ENCODE results near the gene ARHGAP32.

ARHGAP32 gene

GRCh38 chr11:128940603-128941002 is 251.5 kb downstream of the ARHGAP32 start:
- DNase-seq (ENCODE audit: low spot score): no peak
- TF ChIP-seq, protein P1, sequence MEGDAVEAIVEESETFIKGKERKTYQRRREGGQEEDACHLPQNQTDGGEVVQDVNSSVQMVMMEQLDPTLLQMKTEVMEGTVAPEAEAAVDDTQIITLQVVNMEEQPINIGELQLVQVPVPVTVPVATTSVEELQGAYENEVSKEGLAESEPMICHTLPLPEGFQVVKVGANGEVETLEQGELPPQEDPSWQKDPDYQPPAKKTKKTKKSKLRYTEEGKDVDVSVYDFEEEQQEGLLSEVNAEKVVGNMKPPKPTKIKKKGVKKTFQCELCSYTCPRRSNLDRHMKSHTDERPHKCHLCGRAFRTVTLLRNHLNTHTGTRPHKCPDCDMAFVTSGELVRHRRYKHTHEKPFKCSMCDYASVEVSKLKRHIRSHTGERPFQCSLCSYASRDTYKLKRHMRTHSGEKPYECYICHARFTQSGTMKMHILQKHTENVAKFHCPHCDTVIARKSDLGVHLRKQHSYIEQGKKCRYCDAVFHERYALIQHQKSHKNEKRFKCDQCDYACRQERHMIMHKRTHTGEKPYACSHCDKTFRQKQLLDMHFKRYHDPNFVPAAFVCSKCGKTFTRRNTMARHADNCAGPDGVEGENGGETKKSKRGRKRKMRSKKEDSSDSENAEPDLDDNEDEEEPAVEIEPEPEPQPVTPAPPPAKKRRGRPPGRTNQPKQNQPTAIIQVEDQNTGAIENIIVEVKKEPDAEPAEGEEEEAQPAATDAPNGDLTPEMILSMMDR (IDR thresholded peaks at IDR 0.05; ENCODE audit: extremely low read depth, insufficient read depth, missing control alignments): no peak
- in situ Hi-C loops (cut with MboI; ENCODE audit: low pct_unique_long_range_greater_than_20kb, low sequenced_read_pairs, unreplicated experiment): no loop called here

DNA sequence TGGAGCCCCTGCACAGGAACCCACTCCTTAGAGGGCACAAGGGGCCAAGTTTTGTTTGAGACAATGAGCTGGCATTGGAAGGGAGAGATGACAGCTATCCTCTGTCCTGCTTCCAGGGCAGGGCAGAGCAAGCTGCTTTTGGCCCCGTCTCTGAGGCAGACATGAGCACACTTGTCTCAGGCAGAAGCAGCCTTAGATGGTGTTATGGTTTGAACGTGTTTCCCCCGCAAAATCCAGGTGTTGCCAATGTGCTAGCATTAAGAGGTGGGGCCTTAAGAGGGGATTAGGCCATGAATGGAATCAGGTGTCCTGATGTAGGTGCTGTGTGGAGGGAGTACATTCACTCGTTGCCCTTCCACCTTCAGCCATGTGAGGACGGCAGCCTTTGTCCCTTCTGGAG is 252.0 kb downstream of the ARHGAP32 start:
- TF ChIP-seq, protein P1 (IDR thresholded peaks at IDR 0.05; ENCODE audit: extremely low read depth, insufficient read depth, missing control alignments): no peak
- in situ Hi-C loops (cut with MboI; ENCODE audit: low pct_unique_long_range_greater_than_20kb, low sequenced_read_pairs, unreplicated experiment): no loop called here
- DNase-seq (ENCODE audit: low spot score): no peak

- TF ChIP-seq, protein P1 (IDR thresholded peaks at IDR 0.05; ENCODE audit: extremely low read depth, insufficient read depth, missing control alignments): no peak
- in situ Hi-C loops (cut with MboI; ENCODE audit: low pct_unique_long_range_greater_than_20kb, low sequenced_read_pairs, unreplicated experiment): no loop called here
- no peak for DNase-seq (ENCODE audit: low spot score)
Observed at GRCh38 chr11:128939591-128939990, 252.5 kb downstream of the ARHGAP32 start.

DNA sequence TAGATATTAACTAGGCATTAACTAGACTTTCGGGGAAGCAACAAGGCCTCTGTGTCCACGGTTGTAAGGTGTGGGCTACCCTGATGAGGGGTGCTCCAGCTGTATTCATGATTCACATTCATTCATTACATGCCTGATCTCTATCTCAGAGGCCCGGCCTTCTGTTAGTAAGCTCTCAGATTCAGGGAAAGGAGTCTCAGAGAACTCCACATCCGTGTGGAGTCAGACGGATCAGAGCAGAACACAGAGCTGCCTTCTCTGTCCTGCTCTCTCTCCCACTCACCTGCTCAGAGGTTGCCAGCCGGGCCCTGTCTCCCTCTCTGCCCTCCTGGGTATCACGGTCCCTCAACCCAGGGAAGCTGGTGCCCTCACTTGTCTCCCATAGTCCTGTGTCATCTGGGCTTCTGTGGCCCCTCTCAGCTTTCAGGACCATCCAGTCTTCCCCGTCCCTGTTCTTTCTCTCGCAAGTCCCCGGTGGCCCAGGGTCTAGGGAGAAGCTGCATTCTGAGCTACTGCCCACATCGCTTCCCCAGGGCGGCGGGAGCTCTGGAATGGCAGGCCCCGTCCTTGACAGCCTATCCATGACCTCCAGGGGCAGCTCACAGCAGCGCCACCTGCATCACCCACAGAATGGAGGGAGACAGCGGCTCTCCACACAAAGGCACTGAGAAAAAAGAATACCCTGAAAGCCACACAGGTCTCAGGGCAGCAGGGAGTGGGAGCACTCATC is 253.8 kb downstream of the ARHGAP32 start:
- no peak for DNase-seq (ENCODE audit: low spot score)
- in situ Hi-C loops (cut with MboI; ENCODE audit: low pct_unique_long_range_greater_than_20kb, low sequenced_read_pairs, unreplicated experiment): no loop called here
- TF ChIP-seq, protein P1 (IDR thresholded peaks at IDR 0.05; ENCODE audit: extremely low read depth, insufficient read depth, missing control alignments): no peak

DNA sequence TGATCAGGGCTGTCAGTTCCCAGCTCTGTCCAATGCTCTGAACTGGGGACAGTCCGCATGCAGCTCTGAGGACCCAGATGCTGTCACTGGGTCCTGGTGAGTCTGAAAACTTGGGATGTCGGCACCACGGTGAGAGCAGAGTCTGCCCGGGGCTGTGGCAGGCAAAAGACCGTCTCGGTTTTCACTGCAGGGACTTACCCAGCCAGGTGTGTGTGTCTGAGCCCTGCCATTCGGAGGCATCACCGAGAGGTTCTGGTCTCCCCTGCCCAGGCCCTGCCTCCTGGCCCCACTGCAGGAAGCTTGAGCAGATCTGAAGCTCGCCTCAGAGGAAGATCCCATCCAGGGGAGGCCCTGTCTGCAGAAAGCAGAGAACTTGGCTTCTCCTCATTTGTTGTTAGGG is 254.6 kb downstream of the ARHGAP32 start:
- in situ Hi-C loops (cut with MboI; ENCODE audit: low pct_unique_long_range_greater_than_20kb, low sequenced_read_pairs, unreplicated experiment): no loop called here
- TF ChIP-seq, protein P1 (IDR thresholded peaks at IDR 0.05; ENCODE audit: extremely low read depth, insufficient read depth, missing control alignments): no peak

GRCh38 chr11:128936606-128937251 is 255.4 kb downstream of the ARHGAP32 start:
- DNase-seq (ENCODE audit: low spot score): no peak
- TF ChIP-seq, protein P1 (IDR thresholded peaks at IDR 0.05; ENCODE audit: extremely low read depth, insufficient read depth, missing control alignments): no peak
- in situ Hi-C loops (cut with MboI; ENCODE audit: low pct_unique_long_range_greater_than_20kb, low sequenced_read_pairs, unreplicated experiment): no loop called here

More for the DNA sequence above, 254.6 kb downstream of the ARHGAP32 start:
- DNase-seq (ENCODE audit: low spot score): no peak
